Astrocyte of the spinal cord (primary cell): ENCODE results near the gene CLCN6.
A peak's percentile ranks its signal among the peaks of the same experiment; 100 is the strongest.

Experiments used
- DNase-seq: peaks from one replicate; pipeline ENCODE4 v3.0.0; 2011; ENCODE audit warnings: low read depth, low spot score
- H3K4me3 ChIP-seq: 2 replicates; pipeline ENCODE4 v1.5.1; 2011; ENCODE audit warnings: low read depth, mild to moderate bottlenecking, low read length, moderate library complexity
- in situ Hi-C: cut with HindIII; loops from 2 replicates; pipeline ENCODE4 v1.10.0; 2017; ENCODE audit warnings: low sequenced_read_pairs
- TF ChIP-seq, protein P1 (sequence below): IDR thresholded peaks from 2 replicates; pipeline ENCODE4 v1.5.1; 2012; ENCODE audit warnings: low read depth, mild to moderate bottlenecking, low read length, inconsistent platforms

Gene CLCN6

DNA sequence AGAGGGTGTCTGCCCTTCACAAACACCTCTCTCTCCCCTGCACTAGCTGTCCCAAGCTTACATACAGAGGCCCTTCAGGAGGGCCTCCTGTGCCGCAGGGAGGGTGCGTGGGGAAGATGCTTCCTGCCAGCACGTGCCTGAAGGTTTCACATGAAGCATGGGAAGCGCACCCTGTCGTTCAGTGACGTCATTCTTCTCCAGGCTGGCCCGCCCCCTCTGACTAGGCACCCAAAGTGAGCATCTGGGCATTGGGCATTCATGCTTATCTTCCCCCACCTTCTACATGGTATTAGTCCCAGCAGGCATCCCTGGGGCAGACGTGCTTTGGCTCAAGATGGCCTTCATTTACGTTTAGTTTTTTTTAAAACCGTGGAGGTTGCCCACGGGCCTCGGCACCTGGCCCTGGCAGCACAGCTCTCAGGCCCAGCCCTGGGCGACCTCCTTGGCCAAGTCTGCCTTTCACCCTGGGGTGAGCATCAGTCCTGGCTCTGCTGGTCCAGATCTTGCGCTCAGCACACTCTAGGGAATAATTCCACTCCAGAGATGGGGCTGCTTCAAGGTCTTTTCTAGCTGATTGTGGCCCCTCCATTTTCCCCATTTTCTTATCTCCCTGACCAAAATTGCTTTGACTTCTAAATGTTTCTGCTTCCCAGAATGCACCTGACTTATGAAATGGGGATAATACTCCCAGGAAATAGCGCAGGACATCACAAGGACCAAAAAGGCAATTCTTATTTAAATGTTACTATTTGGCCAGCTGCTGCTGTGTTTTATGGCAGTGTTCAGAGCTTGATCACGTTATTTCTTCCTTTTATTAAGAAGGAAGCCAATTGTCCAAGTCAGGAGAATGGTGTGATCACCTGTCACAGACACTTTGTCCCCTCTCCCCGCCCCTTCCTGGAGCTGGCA is 35.5 kb downstream of the CLCN6 start:
- in situ Hi-C loops, result no loop called here

DNA sequence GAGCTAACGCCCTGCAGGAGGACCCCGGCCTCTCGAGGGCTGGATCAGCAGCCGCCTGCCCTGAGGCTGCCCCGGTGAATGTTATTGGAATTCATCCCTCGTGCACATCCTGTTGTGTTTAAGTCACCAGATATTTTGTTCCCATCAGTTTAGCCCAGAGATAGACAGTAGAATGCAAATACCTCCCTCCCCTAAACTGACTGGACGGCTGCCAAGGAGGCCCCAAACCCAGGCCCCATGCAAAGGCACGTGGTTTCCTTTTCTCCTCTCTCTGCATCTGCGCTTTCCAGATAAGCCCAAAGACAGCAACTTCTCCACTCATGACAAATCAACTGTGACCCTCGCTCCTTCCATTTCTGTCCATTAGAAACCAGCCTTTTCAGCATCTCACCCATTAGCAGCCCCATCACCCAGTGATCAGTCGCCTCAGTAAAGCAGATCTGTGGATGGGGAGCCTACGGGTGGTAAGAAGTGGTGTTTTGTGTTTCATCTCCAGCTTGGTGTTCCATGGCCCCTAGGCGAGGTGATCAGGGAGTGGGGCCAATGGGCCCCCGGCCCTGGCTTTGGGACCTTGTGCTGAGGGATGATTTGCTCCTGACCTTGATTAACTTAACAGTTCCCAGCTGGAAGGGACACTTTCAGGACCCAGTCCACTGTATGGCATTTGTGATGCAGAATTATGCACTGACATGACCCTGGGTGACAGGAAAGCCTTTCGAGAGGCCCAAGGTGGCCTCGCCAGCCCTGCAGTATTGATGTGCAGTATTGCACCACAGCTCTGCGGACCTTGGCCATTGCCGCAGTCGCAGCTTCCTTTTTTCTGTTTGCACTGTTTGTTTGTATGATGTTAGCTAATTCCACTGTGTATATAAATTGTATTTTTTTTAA is 36.4 kb downstream of the CLCN6 start:
- no peak overlapping the region for H3K4me3 ChIP-seq
- in situ Hi-C loops, result no loop called here
- DNase-seq, result peak; percentile 5
- TF ChIP-seq, protein P1, sequence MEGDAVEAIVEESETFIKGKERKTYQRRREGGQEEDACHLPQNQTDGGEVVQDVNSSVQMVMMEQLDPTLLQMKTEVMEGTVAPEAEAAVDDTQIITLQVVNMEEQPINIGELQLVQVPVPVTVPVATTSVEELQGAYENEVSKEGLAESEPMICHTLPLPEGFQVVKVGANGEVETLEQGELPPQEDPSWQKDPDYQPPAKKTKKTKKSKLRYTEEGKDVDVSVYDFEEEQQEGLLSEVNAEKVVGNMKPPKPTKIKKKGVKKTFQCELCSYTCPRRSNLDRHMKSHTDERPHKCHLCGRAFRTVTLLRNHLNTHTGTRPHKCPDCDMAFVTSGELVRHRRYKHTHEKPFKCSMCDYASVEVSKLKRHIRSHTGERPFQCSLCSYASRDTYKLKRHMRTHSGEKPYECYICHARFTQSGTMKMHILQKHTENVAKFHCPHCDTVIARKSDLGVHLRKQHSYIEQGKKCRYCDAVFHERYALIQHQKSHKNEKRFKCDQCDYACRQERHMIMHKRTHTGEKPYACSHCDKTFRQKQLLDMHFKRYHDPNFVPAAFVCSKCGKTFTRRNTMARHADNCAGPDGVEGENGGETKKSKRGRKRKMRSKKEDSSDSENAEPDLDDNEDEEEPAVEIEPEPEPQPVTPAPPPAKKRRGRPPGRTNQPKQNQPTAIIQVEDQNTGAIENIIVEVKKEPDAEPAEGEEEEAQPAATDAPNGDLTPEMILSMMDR, result no peak

More for the DNA sequence above, 35.5 kb downstream of the CLCN6 start:
- no peak for DNase-seq
- H3K4me3 ChIP-seq, result no peak overlapping the region
- TF ChIP-seq, protein P1, result no peak

DNA sequence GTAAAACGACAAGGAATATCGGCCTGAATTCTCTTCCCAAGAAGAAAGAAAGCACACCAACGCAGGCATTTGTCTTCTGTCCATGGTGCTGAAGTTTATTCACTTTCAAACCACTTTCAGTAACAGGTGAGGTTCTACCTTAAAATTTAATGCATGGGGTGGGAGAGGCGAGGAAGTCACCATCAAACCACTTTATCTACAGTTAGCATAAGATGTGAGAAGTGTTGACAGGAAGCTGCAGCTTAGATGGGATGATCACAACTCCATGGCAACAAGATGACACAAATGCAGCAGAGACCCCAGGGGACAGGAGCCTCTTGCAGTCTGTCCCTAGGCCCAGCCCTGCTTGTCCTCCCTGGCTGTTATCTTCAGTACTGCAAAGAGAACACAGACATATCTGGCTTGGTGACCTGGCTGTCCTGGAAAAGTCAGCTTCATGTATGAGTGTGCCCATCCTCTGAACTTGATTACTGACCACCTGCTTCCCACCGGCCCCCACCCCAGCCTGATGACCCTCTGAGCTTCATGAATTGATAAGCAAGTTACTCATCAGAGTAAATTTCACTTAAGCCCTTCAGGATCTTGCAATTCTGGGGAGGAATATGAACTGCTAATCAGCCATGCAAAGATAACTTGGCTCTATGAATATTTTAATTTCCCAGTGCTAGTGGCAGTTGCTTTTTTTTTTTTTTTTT is 39.8 kb downstream of the CLCN6 start:
- in situ Hi-C loops, result no loop called here
- H3K4me3 ChIP-seq, result no peak overlapping the region
- peak; percentile 27 for DNase-seq
- TF ChIP-seq, protein P1, result no peak

DNA sequence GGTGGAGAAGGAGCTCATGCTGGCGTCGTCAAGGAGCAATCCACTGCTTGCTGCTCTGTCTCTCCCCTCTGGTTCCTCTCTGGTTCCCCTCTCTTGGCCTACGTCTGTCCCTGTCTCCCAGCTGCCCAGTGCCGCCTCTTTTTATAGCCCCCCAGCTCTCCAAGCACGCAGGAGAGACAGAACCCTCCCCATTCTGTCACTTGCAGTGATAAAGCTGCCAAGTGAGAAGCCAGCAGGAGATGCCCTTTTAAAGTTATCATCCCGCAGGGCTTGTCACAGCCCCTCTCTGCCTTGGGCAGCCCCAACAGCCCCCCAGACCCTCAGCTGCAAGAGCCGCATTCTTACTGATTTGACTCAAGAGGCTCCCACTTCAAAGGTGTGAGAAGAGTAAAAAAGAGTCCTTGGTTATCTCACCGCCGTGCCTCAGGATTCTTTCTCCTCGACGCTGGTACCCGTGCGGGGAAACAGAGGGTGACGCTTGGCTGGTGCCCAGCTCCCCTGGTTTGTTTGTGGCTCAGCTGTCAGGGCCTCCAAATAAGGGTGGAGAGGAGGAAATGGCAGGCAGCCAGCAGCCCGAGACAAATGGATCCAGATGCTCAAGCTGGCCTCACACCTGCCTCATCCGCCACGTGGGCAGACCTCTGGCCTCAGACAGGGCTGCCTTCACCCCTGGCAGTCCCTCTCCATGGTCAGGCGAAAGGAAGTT is 41.8 kb downstream of the CLCN6 start, which contains the start of gene NPPA:
TSS of gene NPPA (minus strand) at position 117 of the 706 bp plus-strand sequence. CDS start at position 18, 99 bp downstream.
- TF ChIP-seq, protein P1, result no peak
- no peak for DNase-seq
- in situ Hi-C loops, result no loop called here
- H3K4me3 ChIP-seq, result no peak within 1 kb of the TSS

DNA sequence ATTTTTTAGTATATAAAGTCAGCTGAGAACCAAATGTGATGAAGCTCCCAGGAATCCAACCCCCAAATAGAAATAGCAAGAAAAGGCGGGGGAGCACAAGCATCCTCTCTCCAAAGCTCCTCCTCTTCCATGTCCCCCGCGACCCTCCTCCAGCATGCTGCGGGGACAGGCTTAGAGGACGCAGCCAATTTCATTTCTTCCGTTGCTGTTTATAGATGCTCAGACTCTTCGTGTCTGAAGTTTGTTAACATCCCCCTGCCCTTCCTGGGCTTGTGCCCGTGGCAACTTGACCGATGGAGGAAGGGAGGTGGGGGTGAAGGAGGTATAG is 42.3 kb downstream of the CLCN6 start:
- in situ Hi-C loops, result no loop called here
- H3K4me3 ChIP-seq, result no peak overlapping the region
- TF ChIP-seq, protein P1, result no peak
- no peak for DNase-seq
